ENCODE data around the gene SSTR3. TPM values are rescaled to one million over a fixed set of nuclear protein-coding genes. Genes with fewer than 3 reads are reported as not detected.

SSTR3 gene
- total RNA-seq, 8 experiments from 2014 or later = 0.09 to 1.1 (median 0.25) TPM; not detected in 1

GRCh38 chr22:37199103-37199759, 13.0 kb downstream of the SSTR3 start:
- H3K27ac ChIP-seq = peak overlapping the region; percentile 87 to 89
- in situ Hi-C loops (cut with MboI; ENCODE audit: low pct_unique_long_range_greater_than_20kb in 2 of 9, low sequenced_read_pairs in 9 of 9, unreplicated experiment in 9 of 9) = no loop called here

GRCh38 chr22:37198258-37199102, 13.8 kb downstream of the SSTR3 start:
- peak overlapping the region; percentile 87 to 89 for H3K27ac ChIP-seq
- ATAC-seq (replicated peaks in 6 of 8) = peak; percentile 7 to 32 (median 17)
- WGBS, 10 experiments = 0 to 80% (median 7%) methylated on average over 1 to 11 of the region's 51 CpGs; no CpG with 5 or more reads in 5 of the 10 experiments
- in situ Hi-C loops (cut with MboI; ENCODE audit: low pct_unique_long_range_greater_than_20kb in 2 of 9, low sequenced_read_pairs in 9 of 9, unreplicated experiment in 9 of 9) = no loop called here
- peak overlapping the region; percentile 41 to 56 (median 53) for H3K4me3 ChIP-seq
- peaks cover 11 to 24% of the 10 kb centered on the region in 2 donors for H3K4me1 ChIP-seq (replicated peaks in 1 of 2)

More at GRCh38 chr22:37199103-37199759, 13.0 kb downstream of the SSTR3 start:
- 0% methylated on average over 1 to 3 of the region's 58 CpGs; no CpG with 5 or more reads in 7 of the 10 experiments for WGBS, 10 experiments
- H3K4me3 ChIP-seq = peak overlapping the region; percentile 41 to 56 (median 53)
- peak; percentile 72 to 97 (median 96) for ATAC-seq (replicated peaks in 6 of 8)
- peaks cover 11 to 24% of the 10 kb centered on the region in 2 donors for H3K4me1 ChIP-seq (replicated peaks in 1 of 2)

- in situ Hi-C loops (cut with MboI; ENCODE audit: low pct_unique_long_range_greater_than_20kb in 2 of 9, low sequenced_read_pairs in 9 of 9, unreplicated experiment in 9 of 9) = no loop called here
- peak in 3 of 8 experiments; percentile 2 to 34 (median 27) for ATAC-seq (replicated peaks in 6 of 8)
- H3K4me1 ChIP-seq (replicated peaks in 1 of 2) = peaks cover 5 to 19% of the 10 kb centered on the region in 2 donors
- peak overlapping the region; percentile 41 to 56 (median 53) for H3K4me3 ChIP-seq
- WGBS, 10 experiments = 0 to 83% (median 65%) methylated on average over 4 to 9 of the region's 12 CpGs; no CpG with 5 or more reads in 5 of the 10 experiments
- H3K27ac ChIP-seq = peak overlapping the region; percentile 87 to 89
Observed at GRCh38 chr22:37197451-37198257, 14.6 kb downstream of the SSTR3 start.

- ATAC-seq (replicated peaks in 6 of 8) = peak in 3 of 8 experiments; percentile 42 to 62 (median 57)
- WGBS, 10 experiments = 0 to 100% (median 38%) methylated on average over 1 to 7 of the region's 14 CpGs; no CpG with 5 or more reads in 3 of the 10 experiments
- peak overlapping the region in 1 of 2 donors; percentile 40 for H3K27ac ChIP-seq
- H3K4me1 ChIP-seq (replicated peaks in 1 of 2) = peaks cover 4 to 17% of the 10 kb centered on the region in 2 donors
- H3K4me3 ChIP-seq = no peak overlapping the region
- in situ Hi-C loops (cut with MboI; ENCODE audit: low pct_unique_long_range_greater_than_20kb in 2 of 9, low sequenced_read_pairs in 9 of 9, unreplicated experiment in 9 of 9) = no loop called here
Observed at GRCh38 chr22:37196539-37197450, 15.5 kb downstream of the SSTR3 start.

- no peak overlapping the region for H3K27ac ChIP-seq
- H3K4me1 ChIP-seq (replicated peaks in 1 of 2) = peaks cover 4 to 17% of the 10 kb centered on the region in 2 donors
- in situ Hi-C loops (cut with MboI; ENCODE audit: low pct_unique_long_range_greater_than_20kb in 2 of 9, low sequenced_read_pairs in 9 of 9, unreplicated experiment in 9 of 9) = no loop called here
- WGBS, 10 experiments = 83 to 100% (median 96%) methylated on average over 1 to 3 of the region's 4 CpGs; no CpG with 5 or more reads in 4 of the 10 experiments
- no peak for ATAC-seq (replicated peaks in 6 of 8)
- H3K4me3 ChIP-seq = no peak overlapping the region
Observed at GRCh38 chr22:37195921-37196320, 16.4 kb downstream of the SSTR3 start.

- in situ Hi-C loops (cut with MboI; ENCODE audit: low pct_unique_long_range_greater_than_20kb in 2 of 9, low sequenced_read_pairs in 9 of 9, unreplicated experiment in 9 of 9) = no loop called here
- WGBS, 10 experiments = 40 to 100% (median 83%) methylated on average over 1 to 2 of the region's 3 CpGs; no CpG with 5 or more reads in 3 of the 10 experiments
- Histone ChIP-seq H3K27ac (no peak overlapping the region), H3K4me1 (replicated peaks in 1 of 2) (peaks cover 4 to 17% of the 10 kb centered on the region in 2 donors), H3K4me3 (no peak overlapping the region)
- no peak for ATAC-seq (replicated peaks in 6 of 8)
Observed at GRCh38 chr22:37194750-37195149, 17.5 kb downstream of the SSTR3 start.

- 59 to 91% (median 82%) methylated on average over 4 to 10 of the region's 10 CpGs; no CpG with 5 or more reads in 1 of the 10 experiments for whole genome bisulfite sequencing, 10 experiments
- Histone ChIP-seq H3K4me1 (replicated peaks in 1 of 2) (peaks cover 9 to 18% of the 10 kb centered on the region in 2 donors), H3K4me3 (no peak overlapping the region), H3K27ac (no peak overlapping the region)
- ATAC-seq (replicated peaks in 6 of 8) = no peak
- in situ Hi-C loops (cut with MboI; ENCODE audit: low pct_unique_long_range_greater_than_20kb in 2 of 9, low sequenced_read_pairs in 9 of 9, unreplicated experiment in 9 of 9) = no loop called here
Observed at GRCh38 chr22:37193629-37194191, 18.6 kb downstream of the SSTR3 start.

- in situ Hi-C loops (cut with MboI; ENCODE audit: low pct_unique_long_range_greater_than_20kb in 2 of 9, low sequenced_read_pairs in 9 of 9, unreplicated experiment in 9 of 9) = no loop called here
- Histone ChIP-seq H3K4me3 (no peak overlapping the region), H3K4me1 (replicated peaks in 1 of 2) (peaks cover 12 to 22% of the 10 kb centered on the region in 2 donors), H3K27ac (no peak overlapping the region)
- WGBS, 10 experiments = 88 to 100% (median 100%) methylated on average over 1 of the region's 1 CpG; no CpG with 5 or more reads in 4 of the 10 experiments
- no peak for ATAC-seq (replicated peaks in 6 of 8)
Observed at GRCh38 chr22:37192741-37193140, 19.5 kb downstream of the SSTR3 start.

- H3K4me1 ChIP-seq (replicated peaks in 1 of 2) = peaks cover 12 to 19% of the 10 kb centered on the region in 2 donors
- ATAC-seq (replicated peaks in 6 of 8) = no peak
- no peak overlapping the region for H3K27ac ChIP-seq
- WGBS, 10 experiments = 83 to 100% (median 100%) methylated on average over 1 to 2 of the region's 2 CpGs
- no peak overlapping the region for H3K4me3 ChIP-seq
- in situ Hi-C loops (cut with MboI; ENCODE audit: low pct_unique_long_range_greater_than_20kb in 2 of 9, low sequenced_read_pairs in 9 of 9, unreplicated experiment in 9 of 9) = no loop called here
Observed at GRCh38 chr22:37192204-37192603, 20.1 kb downstream of the SSTR3 start.

GRCh38 chr22:37190262-37190780, 22.0 kb downstream of the SSTR3 start:
- in situ Hi-C loops (cut with MboI; ENCODE audit: low pct_unique_long_range_greater_than_20kb in 2 of 9, low sequenced_read_pairs in 9 of 9, unreplicated experiment in 9 of 9) = no loop called here
- H3K4me1 ChIP-seq (replicated peaks in 1 of 2) = peaks cover 12 to 16% of the 10 kb centered on the region in 2 donors
- H3K4me3 ChIP-seq = no peak overlapping the region
- no peak for ATAC-seq (replicated peaks in 6 of 8)
- H3K27ac ChIP-seq = no peak overlapping the region
- 51 to 97% (median 80%) methylated on average over 2 to 4 of the region's 4 CpGs for WGBS, 10 experiments

- ATAC-seq (replicated peaks in 6 of 8) = peak in 7 of 8 experiments; percentile 7 to 59 (median 22)
- no peak overlapping the region for H3K27ac ChIP-seq
- WGBS, 10 experiments = 0 to 100% (median 51%) methylated on average over 1 to 2 of the region's 2 CpGs; no CpG with 5 or more reads in 4 of the 10 experiments
- peaks cover 12 to 16% of the 10 kb centered on the region in 2 donors for H3K4me1 ChIP-seq (replicated peaks in 1 of 2)
- in situ Hi-C loops (cut with MboI; ENCODE audit: low pct_unique_long_range_greater_than_20kb in 2 of 9, low sequenced_read_pairs in 9 of 9, unreplicated experiment in 9 of 9) = no loop called here
- H3K4me3 ChIP-seq = no peak overlapping the region
Observed at GRCh38 chr22:37188901-37189466, 23.3 kb downstream of the SSTR3 start.

Measured in motor neuron (in vitro differentiated cells).